GM10248 (cell line): ENCODE data around the gene FAM98B.

ENCODE experiments used
- CTCF ChIA-PET: fragments of 300-600 bp; sonication (Branson Sonifier 250); formaldehyde crosslinking; extraction: SDS; loops from one replicate; lab custom pipeline; 2021; ENCODE audit warnings: antibody characterized with exemption; lab: Yijun Ruan, JAX
- POLR2A ChIA-PET: fragments of 350-650 bp; sonication (Branson Sonifier 250); formaldehyde crosslinking; extraction: SDS; loops from one replicate; lab custom pipeline; 2020; ENCODE audit warnings: antibody characterized with exemption; lab: Yijun Ruan, JAX
- DNase-seq: peaks from one replicate; pipeline ENCODE4 v3.0.0; 2012; ENCODE audit errors: extremely low spot score
- TF ChIP-seq, protein P1 (sequence below): IDR thresholded peaks from 2 replicates; pipeline ENCODE4 v1.5.1; 2012; ENCODE audit warnings: mild to moderate bottlenecking, low read depth; ENCODE audit errors: extremely low read depth, missing control alignments, control extremely low read depth

Gene FAM98B

DNA sequence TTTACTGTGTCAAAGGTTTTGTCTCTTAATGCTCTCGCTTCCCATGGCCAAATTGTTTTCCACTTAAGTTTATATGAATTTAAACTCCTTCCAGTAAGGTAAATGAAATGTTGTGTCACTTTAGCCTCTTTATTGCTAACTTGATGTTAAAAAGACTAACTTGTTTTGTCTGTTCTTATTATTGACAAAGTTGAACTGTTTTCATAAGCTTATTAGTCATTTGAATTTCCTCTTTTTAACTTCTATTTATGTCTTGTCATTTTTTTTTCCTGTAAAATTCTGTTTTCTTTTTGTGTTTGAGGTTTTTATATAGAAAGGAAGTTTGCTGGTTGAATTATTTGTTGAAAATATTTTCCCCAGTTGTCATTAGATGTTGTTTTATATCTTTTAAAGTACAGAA lies 25.8 kb downstream of the FAM98B start:
- TF ChIP-seq, protein P1, sequence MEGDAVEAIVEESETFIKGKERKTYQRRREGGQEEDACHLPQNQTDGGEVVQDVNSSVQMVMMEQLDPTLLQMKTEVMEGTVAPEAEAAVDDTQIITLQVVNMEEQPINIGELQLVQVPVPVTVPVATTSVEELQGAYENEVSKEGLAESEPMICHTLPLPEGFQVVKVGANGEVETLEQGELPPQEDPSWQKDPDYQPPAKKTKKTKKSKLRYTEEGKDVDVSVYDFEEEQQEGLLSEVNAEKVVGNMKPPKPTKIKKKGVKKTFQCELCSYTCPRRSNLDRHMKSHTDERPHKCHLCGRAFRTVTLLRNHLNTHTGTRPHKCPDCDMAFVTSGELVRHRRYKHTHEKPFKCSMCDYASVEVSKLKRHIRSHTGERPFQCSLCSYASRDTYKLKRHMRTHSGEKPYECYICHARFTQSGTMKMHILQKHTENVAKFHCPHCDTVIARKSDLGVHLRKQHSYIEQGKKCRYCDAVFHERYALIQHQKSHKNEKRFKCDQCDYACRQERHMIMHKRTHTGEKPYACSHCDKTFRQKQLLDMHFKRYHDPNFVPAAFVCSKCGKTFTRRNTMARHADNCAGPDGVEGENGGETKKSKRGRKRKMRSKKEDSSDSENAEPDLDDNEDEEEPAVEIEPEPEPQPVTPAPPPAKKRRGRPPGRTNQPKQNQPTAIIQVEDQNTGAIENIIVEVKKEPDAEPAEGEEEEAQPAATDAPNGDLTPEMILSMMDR: no peak
- no peak for DNase-seq
- ChIA-PET CTCF (interaction anchor here (1.4 to 6.7 kb wide), 3 partner anchors 10 to 219 kb away, joined by 3 to 129 read pairs (median 8); no protein-coding TSS in a partner anchor), POLR2A (no interaction called here)

DNA sequence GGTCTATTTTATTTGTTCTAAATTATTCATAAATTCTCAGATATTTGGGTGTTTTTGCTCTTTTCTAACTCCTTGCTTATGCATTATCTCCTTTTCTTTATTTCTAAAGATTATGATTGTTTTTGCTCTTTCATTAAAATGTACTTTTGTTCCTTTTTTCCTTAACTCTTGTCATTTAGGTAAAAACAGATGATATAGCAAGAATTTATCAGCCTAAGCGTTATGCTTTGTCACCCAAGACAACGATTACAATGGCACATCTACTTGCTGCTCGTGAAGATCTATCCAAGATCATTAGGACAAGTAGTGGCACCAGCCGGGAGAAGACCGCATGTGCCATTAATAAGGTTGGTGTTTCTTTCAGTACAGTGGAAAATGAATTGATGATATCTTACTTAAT lies 27.2 kb downstream of the FAM98B start:
- TF ChIP-seq, protein P1: no peak
- ChIA-PET CTCF (no interaction called here), POLR2A (no interaction called here)
- no peak for DNase-seq

GRCh38 chr15:38481761-38482160 lies 27.8 kb downstream of the FAM98B start:
- ChIA-PET POLR2A (no interaction called here), CTCF (interaction anchor here (1.0 kb wide), 1 partner anchor 218 kb away, joined by 3 read pairs; no protein-coding TSS in a partner anchor)

GRCh38 chr15:38482572-38482971 lies 28.6 kb downstream of the FAM98B start:
- POLR2A ChIA-PET: no interaction called here
- no peak for DNase-seq
- TF ChIP-seq, protein P1: no peak
- CTCF ChIA-PET: no interaction called here

More at GRCh38 chr15:38481761-38482160, 27.8 kb downstream of the FAM98B start:
- TF ChIP-seq, protein P1: no peak
- DNase-seq: no peak

DNA sequence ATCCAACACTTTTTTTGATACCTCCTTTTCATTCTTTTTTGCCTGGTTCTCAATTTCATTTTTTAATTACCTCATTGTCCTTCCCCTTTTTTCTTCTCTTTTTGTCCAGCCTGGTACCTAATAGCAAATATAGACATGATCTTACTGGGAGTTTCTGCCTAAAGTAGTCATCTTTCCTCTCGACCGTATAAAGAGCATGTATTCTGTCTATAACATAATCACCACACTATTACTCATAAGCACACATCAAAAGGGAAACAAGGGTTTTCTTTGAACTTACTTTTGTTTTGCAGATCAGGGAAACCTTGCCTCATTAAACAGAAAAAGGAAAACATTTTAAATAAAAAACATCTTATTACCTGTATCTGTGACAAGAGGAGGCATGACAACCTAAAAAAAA lies 33.0 kb downstream of the FAM98B start:
- ChIA-PET CTCF (interaction anchor here (0.9 to 3.1 kb wide), 6 partner anchors 23 to 203 kb away, joined by 3 to 10 read pairs (median 6); partner anchors contain the start of gene RASGRP1), POLR2A (no interaction called here)
- DNase-seq: no peak
- TF ChIP-seq, protein P1: no peak

GRCh38 chr15:38487378-38487777 lies 33.5 kb downstream of the FAM98B start:
- ChIA-PET CTCF (interaction anchor here (0.9 to 3.7 kb wide), 5 partner anchors 16 to 202 kb away, joined by 3 to 10 read pairs (median 4); partner anchors contain the start of gene RASGRP1), POLR2A (no interaction called here)
- no peak for DNase-seq
- TF ChIP-seq, protein P1: no peak
